UCSD-AML1 (cell line): ENCODE measurements around the gene CFC1.
"Not testable (repeated sequence)": the region's sequence is repeated elsewhere in the genome, so short reads cannot be mapped to it uniquely, and the experiment has no call there.

Experiments used
- DNase-seq: peaks from one replicate; lab custom pipeline; 2025; ENCODE audit not compliant: unreplicated experiment; lab: John Stamatoyannopoulos, UW

The CFC1 gene

DNA sequence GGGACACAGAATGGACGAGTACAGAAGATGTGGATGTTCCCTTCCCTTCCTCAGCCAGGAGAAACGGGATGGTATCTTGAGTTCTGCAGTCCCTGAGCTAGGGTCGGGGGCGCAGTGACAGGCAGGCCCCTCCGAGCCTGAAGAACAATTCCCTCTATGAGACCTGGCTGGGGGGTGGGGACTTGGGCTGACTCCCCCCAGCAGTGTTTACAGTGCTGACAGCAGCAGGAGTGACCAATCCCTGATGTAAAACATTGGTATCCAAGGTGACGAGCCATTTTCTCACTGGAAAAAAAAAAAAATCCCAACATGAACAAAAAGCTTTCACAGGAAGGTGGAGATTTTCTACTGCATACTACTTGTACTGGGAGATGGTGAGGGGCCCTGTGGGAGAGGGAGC is at the start of gene CFC1:
CFC1 (minus strand) TSS at position 183 of the 400 bp plus-strand sequence. CDS start 288 bp downstream, outside the sequence.
- not testable (repeated sequence) for DNase-seq

DNA sequence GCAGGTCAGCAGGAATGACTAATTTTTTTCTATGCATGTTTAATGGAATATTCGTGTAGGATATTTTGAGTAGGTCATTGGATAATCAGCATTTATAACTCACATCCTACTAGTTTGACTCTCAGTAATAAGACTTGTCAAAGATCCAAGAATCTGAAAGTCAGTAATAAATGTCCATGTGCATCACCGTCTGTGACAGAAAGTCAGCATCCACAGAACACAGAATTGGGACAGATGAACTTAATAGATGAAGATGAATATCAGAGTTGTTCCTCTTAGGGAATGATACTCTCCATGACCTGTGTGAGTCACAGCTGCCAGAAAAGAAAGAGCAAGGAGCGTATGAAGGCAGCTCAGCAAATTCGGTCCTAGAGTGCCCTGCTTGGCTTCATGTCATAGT is 42.3 kb upstream of the CFC1 start:
- not testable (repeated sequence) for DNase-seq

GRCh38 chr2:130638973-130639372 is 39.6 kb upstream of the CFC1 start:
- DNase-seq: not testable (repeated sequence)

- not testable (repeated sequence) for DNase-seq
Measured at GRCh38 chr2:130628784-130629475, 29.6 kb upstream of the CFC1 start.

DNA sequence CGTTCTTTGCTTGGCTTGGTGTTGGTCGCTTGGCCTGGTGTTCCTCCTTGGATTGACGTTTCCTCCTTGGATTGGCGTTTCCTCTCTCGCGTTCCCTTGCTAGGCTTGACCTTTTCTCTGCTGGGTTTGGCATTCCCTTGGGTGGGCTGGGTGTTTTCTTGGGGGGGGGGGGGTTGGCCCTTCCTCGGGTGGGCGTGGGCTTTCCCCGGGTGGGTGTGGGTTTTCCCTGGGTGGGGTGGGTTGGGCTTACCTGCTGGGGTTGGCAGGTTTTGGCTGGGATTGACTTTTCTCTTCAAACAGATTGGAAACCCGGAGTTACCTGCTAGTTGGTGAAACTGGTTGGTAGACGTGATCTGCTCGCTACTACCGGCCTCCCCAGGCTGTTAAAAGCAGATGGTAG is 11.8 kb upstream of the CFC1 start, which contains the start of gene POTEJ:
POTEJ (plus strand) TSS at position 301 of the 400 bp plus-strand sequence; CDS start at position 394, 93 bp downstream.
- not testable (repeated sequence) for DNase-seq

DNA sequence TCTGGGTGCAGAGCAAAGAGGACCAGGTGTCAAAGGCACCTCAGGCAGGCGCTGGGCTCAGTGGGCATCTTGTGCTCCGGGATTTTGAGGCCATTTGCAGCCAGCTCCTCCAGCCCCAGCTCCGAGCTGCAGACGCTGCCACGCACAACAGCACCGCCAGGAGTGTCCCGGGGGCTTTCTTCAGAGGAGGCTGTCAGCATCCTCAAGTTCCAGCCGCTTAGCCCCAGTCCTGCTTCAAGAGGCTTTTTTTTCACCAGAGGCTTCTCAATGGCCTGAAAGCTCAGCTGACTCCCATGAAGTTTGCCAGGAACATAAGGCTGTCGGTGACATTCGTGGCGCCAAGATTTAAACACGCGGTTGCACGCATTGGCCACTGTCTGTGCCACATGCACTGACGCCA is 11.1 kb upstream of the CFC1 start:
- not testable (repeated sequence) for DNase-seq

DNA sequence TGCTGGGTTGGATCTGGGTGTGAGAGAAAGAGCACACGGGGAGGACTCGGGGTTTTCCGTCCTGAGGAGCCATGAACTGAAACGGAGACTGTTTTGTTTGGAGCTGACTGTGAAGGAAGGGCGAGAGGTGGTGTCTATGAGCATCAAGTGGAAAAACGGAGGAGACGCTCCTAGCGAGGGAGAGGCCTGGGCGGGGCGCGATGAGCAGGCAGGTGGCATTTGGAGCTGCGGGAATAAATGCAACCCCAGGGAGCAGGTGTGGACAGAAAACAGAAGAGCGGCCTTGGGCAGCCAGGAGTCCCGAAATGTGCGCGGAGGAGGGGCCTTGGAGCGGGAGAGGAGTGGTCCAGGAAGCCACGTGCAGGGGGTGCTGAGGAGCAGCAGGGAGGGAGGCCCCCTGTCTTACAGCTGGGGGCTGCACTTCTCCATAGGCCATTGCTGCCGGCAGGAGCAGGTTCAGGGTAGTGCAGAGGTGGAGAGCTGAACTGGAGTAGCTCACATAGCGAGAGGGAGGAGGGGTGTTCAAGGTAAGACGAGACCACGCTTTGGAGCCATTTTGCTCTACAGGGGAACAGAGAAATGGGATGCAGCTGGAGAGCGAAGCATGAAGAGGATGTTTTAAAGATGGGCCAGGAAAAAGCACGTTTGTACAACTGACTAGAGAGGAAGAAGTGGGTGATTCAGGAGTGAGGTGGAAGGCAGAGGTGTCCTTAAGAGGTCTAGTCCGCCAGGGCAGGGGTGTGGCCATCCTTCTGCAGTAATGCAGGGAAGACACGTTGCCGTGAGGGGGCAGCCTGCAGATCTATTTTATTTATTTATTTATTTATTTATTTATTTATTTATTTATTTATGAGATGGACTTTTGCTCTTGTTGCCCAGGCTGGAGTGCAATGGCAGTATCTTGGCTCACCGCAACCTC is 9.9 kb upstream of the CFC1 start:
- DNase-seq: not testable (repeated sequence)

GRCh38 chr2:130608276-130609001 is 9.1 kb upstream of the CFC1 start:
- not testable (repeated sequence) for DNase-seq

- DNase-seq: not testable (repeated sequence)
Measured at GRCh38 chr2:130601648-130602302, 2.4 kb upstream of the CFC1 start.

GRCh38 chr2:130599926-130600325 is 551 bp upstream of the CFC1 start:
- not testable (repeated sequence) for DNase-seq

GRCh38 chr2:130598463-130598862 is 912 bp downstream of the CFC1 start:
- not testable (repeated sequence) for DNase-seq

- DNase-seq: not testable (repeated sequence)
Measured at GRCh38 chr2:130597994-130598393, 1.4 kb downstream of the CFC1 start.

DNA sequence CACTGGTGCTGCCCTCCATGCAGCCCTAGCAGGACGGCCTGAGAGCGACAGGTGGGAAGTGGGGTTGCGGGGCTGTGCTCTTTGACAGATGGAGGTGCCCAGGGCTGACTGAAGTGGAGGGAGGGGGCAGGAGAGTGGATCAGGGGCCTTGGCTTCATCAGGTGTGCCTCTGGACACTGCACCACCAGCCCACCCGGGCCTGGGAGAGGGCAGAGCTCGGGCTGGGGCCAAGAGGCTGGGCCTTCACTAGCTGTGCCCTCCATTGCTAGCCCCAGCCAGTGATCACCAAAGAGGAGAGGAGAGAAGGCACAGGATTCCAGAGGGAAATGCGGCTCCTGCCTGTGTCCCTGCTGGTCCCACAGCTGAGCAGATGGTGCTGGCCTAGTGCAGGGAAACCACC is 2.6 kb downstream of the CFC1 start:
- not testable (repeated sequence) for DNase-seq

DNA sequence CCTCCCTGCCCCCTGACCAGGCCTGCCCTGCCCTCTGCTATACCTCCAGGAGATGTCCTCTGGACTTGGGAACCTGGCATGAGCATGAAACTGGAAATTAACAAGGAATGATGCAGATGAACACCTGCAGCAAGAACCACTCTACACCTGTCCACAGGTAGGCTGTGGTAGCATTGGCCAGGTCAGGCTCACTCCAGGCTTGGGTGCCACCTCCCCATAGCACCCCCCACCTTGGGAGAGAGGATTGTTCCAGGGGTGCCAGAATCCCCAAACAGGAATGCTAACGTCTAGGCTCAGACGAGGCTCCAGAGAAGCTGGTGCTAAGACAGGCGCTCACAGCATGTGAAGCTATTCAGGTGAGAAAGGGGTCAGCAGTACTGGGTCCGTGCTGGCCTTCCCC is 5.4 kb downstream of the CFC1 start:
- not testable (repeated sequence) for DNase-seq

DNA sequence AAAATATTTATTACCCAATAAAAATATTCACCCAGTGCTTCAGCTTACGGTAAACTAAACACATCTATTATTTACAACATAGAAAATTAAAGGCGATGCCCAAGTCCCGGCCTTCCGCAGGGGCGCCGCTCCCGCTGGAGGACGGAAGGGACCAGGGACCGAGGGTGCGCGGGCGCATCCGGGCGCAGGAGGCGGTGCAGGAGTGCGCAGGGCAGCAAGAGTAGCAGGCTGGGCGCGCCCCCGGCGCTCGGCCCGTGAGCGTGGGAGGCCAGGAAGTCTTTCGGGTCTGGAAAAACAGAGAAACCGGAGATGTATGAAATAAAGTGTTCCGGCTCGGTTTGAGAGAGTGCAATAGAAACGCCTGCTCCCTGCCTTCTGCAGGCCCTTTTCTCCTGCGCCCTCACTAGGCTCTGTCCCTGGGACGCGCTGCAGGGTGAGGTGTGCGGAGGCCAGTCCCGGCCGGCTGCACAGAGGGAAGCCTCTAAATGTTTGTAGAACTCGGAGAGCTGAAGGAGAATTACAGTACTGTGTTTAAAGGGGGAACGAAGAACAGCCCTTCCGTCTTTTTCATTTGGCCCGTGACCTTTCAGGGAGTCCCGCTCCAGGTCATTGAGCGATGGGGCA is 6.5 kb downstream of the CFC1 start:
- not testable (repeated sequence) for DNase-seq

DNA sequence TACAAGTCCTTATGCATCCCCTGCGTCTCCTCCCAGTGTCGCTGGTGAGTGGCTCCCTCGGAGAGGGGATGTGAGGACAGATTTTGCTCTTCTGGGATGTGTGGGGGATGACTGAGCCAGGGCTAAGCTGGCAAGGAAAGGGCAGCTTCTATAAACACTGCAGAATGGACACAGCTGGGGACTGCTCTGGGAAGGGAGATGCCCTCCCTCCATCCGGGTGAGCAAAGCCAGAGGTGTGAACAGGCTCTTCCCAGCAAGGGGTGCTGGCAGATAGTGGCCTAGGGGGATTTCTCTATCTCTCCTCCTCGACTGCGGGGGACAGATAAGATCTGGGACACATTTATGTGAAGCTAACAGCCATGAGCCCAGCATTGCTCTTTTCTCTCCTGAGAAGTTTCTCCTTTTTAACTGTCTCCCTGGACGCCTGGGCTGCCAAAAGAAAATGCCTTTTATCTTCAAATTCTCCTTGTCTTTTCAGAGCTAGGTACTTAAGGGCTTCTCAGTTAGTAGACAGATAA is 8.5 kb downstream of the CFC1 start:
- DNase-seq: not testable (repeated sequence)

- DNase-seq: not testable (repeated sequence)
Measured at GRCh38 chr2:130590170-130590841, 9.1 kb downstream of the CFC1 start.

- not testable (repeated sequence) for DNase-seq
Measured at GRCh38 chr2:130588688-130589458, 10.5 kb downstream of the CFC1 start.
